ENCODE results near the gene LUM. TPM values are rescaled to one million over a fixed set of nuclear protein-coding genes. Genes with fewer than 3 reads are reported as not detected.

The LUM gene
- total and polyA plus RNA-seq, 2 of the 4 experiments (the other 2 are of a cell fraction): 50.0 to 70.5 TPM

GRCh38 chr12:91103101-91103500 lies 8.2 kb downstream of the LUM start:
- no peaks in the 10 kb centered on the region for H4K20me1 ChIP-seq (ENCODE audit: insufficient read depth, low read length)
- no peak overlapping the region for H3K4me3 ChIP-seq (ENCODE audit: insufficient read depth, low read depth, low read length)
- DNase-seq: no peak
- TF ChIP-seq RCOR1 (IDR thresholded peaks at IDR 0.05; ENCODE audit: insufficient replicate concordance, low read length) (no peak), ELK1 (IDR thresholded peaks at IDR 0.05; ENCODE audit: borderline replicate concordance, low read depth, low read length) (no peak), SMC3 (IDR thresholded peaks at IDR 0.05; ENCODE audit: low read depth, low read length) (no peak), NFE2L2 (IDR thresholded peaks at IDR 0.05; ENCODE audit: low read depth, low read length) (no peak)
- H2AK9ac ChIP-seq (replicated peaks; ENCODE audit: low read depth, low read length, poor library complexity): no peak overlapping the region
- H2AFZ ChIP-seq (replicated peaks; ENCODE audit: low read length, poor library complexity): no peak overlapping the region
- H3K4me2 ChIP-seq (ENCODE audit: low read depth, low read length): no peak overlapping the region
- H3K36me3 ChIP-seq (ENCODE audit: control insufficient read depth, insufficient read depth, low read length): peaks cover 6% of the 10 kb centered on the region
- no peaks in the 10 kb centered on the region; the same call in 1 of the 2 replicates for H3K9me1 ChIP-seq (ENCODE audit: insufficient read depth, low read length)
- no peak overlapping the region for H3K9ac ChIP-seq (ENCODE audit: low read depth, low read length)
- H2BK5ac ChIP-seq (ENCODE audit: low read depth, low read length, poor library complexity, severe bottlenecking): no peak overlapping the region
- no peak for ATAC-seq (ENCODE audit: low read depth)
- H3K23ac ChIP-seq (ENCODE audit: low read depth, low read length): no peak overlapping the region
- no peak overlapping the region for H4K91ac ChIP-seq (ENCODE audit: insufficient read depth, low read depth, low read length)
- CTCF ChIA-PET: interaction anchor here (0.8 kb wide), 1 partner anchor 125 kb away, joined by 3 read pairs; no protein-coding TSS in a partner anchor
- H3K9me3 ChIP-seq (ENCODE audit: control insufficient read depth, insufficient read depth, low read length): no peaks in the 10 kb centered on the region
- no peak overlapping the region for H2BK15ac ChIP-seq (ENCODE audit: low read depth, low read length)
- POLR2A ChIA-PET (ENCODE audit: unreplicated experiment): no interaction called here
- H3K14ac ChIP-seq (replicated peaks; ENCODE audit: low read depth, low read length): no peak overlapping the region
- no peak overlapping the region for H3K4ac ChIP-seq (ENCODE audit: low read depth, low read length)
- no peak overlapping the region for H2AK5ac ChIP-seq (ENCODE audit: low read depth, low read length)
- intact Hi-C loops (cut with micrococcal nuclease): no loop called here
- dilution Hi-C loops (cut with HindIII; ENCODE audit: low sequenced_read_pairs, unreplicated experiment): no loop called here
- H2BK120ac ChIP-seq (ENCODE audit: low read depth, low read length): no peak overlapping the region
- H3K27ac ChIP-seq (ENCODE audit: insufficient read depth, low read length): no peak overlapping the region
- H4K5ac ChIP-seq (ENCODE audit: low read depth, low read length): no peak overlapping the region
- no peak overlapping the region for H3K56ac ChIP-seq (ENCODE audit: extremely low read depth, insufficient read depth, low read length)
- BruUV-seq (replicated peaks): no TSS peak
- H3K18ac ChIP-seq (ENCODE audit: low read depth, low read length): no peak overlapping the region
- H3K4me1 ChIP-seq (ENCODE audit: control insufficient read depth, insufficient read depth, low read length): peaks cover 7% of the 10 kb centered on the region
- H3K79me1 ChIP-seq (ENCODE audit: low read depth in 1 of 2, low read length in 2 of 2): peaks cover 0 to 2% of the 10 kb centered on the region in 2 experiments; a peak in 2 of 4 replicates
- no peak overlapping the region for H2BK20ac ChIP-seq (ENCODE audit: low read depth, low read length)
- H3K27me3 ChIP-seq (ENCODE audit: control insufficient read depth, insufficient read depth, low read length): no peaks in the 10 kb centered on the region
- in situ Hi-C loops (cut with MboI; ENCODE audit: low sequenced_read_pairs): no loop called here
- H4K8ac ChIP-seq (ENCODE audit: low read depth in 2 of 2, low read length in 2 of 2): no peak overlapping the region
